Stimulated activated CD4-positive, alpha-beta T cell treated with anti-CD3 and anti-CD28 coated beads, Interleukin-1b, Interleukin-23, amount 100 ng/mL, for 24 hours (primary cell): Measurements from ENCODE around the gene STEAP4.

Source experiments
- DNase-seq, 4 experiments: peaks; one replicate each; pipeline ENCODE4 v3.0.0-alpha.2; 2020; ENCODE audit warnings: low read depth in 4 of 4, low spot score in 1 of 4

STEAP4 gene

GRCh38 chr7:88306590-88307048 lies at the start of gene STEAP4:
TSS of gene STEAP4 (minus strand) at chr7:88306894. CDS start at chr7:88284269, 22,625 bp downstream.
- DNase-seq, result no peak

- no peak for DNase-seq
Observed at GRCh38 chr7:88355011-88355410, 48.3 kb upstream of the STEAP4 start.

- DNase-seq, result no peak
Observed at GRCh38 chr7:88350118-88350517, 43.4 kb upstream of the STEAP4 start.

- DNase-seq, result no peak
Observed at GRCh38 chr7:88347517-88347916, 40.8 kb upstream of the STEAP4 start.

GRCh38 chr7:88347090-88347489 lies 40.4 kb upstream of the STEAP4 start:
- DNase-seq, result no peak

- DNase-seq, result no peak
Observed at GRCh38 chr7:88346357-88346756, 39.7 kb upstream of the STEAP4 start.

- DNase-seq, result no peak
Observed at GRCh38 chr7:88344956-88345832, 38.5 kb upstream of the STEAP4 start.

GRCh38 chr7:88344271-88344670 lies 37.6 kb upstream of the STEAP4 start:
- DNase-seq, result no peak

- no peak for DNase-seq
Observed at GRCh38 chr7:88339195-88339922, 32.7 kb upstream of the STEAP4 start.

- no peak for DNase-seq
Observed at GRCh38 chr7:88338503-88338902, 31.8 kb upstream of the STEAP4 start.

- no peak for DNase-seq
Observed at GRCh38 chr7:88337572-88337971, 30.9 kb upstream of the STEAP4 start.

GRCh38 chr7:88331322-88331721 lies 24.6 kb upstream of the STEAP4 start:
- no peak for DNase-seq

GRCh38 chr7:88329532-88330463 lies 23.1 kb upstream of the STEAP4 start:
- DNase-seq, result no peak

GRCh38 chr7:88328787-88329186 lies 22.1 kb upstream of the STEAP4 start:
- no peak for DNase-seq

- no peak for DNase-seq
Observed at GRCh38 chr7:88324699-88325098, 18.0 kb upstream of the STEAP4 start.

GRCh38 chr7:88322151-88322550 lies 15.5 kb upstream of the STEAP4 start:
- no peak for DNase-seq

GRCh38 chr7:88321694-88322093 lies 15.0 kb upstream of the STEAP4 start:
- no peak for DNase-seq

GRCh38 chr7:88318196-88318595 lies 11.5 kb upstream of the STEAP4 start:
- DNase-seq, result no peak

- DNase-seq, result no peak
Observed at GRCh38 chr7:88317422-88317821, 10.7 kb upstream of the STEAP4 start.

- DNase-seq, result no peak
Observed at GRCh38 chr7:88316456-88316855, 9.8 kb upstream of the STEAP4 start.

- DNase-seq, result no peak
Observed at GRCh38 chr7:88315522-88315921, 8.8 kb upstream of the STEAP4 start.
